Measurements from ENCODE around the gene ZBTB1. TPM values are rescaled to one million over a fixed set of nuclear protein-coding genes. Genes with fewer than 3 reads are reported as not detected.

ZBTB1 gene
- total RNA-seq, 1 experiment from 2014 or later, result 24.7 TPM

DNA sequence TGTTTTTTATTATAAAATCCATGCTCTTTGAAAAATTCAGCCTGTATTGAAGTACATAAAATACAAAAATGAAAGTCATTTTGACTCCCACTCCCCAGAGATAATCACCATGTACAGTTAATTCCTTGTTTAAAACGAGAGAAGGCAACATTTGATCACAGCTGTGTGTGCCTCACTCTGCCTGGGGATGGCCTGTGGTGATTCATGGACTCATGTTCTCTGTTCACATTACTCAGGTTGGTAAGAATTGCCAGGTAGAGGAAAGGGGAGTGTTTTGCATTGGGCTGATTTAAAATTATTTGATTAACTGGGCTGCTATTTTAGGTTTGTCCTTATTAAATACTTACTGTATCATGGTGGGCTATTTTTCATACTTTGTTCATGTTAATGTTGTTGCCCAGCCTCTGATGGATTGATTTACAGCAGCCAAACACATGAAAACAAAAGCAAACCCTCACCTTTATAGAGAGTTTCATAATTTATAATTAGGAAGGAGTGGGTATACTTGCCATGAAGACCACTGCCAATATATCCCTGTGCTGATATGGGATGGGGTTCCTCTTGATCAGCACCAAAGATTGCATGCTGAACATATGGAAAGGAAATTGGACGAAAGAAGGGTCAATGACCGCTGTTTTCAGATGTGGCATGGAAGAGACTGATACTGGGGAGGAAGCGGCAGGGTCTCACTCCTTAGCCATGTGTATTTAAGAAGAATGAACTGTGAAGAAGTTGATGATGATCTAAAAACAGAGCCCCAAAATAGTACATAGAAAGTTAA lies 3.0 kb downstream of the ZBTB1 start:
- Mint-ChIP-seq H3K9me3 (no peaks in the 10 kb centered on the region), H3K36me3 (no peaks in the 10 kb centered on the region), H3K4me3 (peak overlapping the region; percentile 32; the same call in 1 of the 2 replicates), H3K27ac (peak overlapping the region; percentile 47; the same call in 1 of the 2 replicates), H3K4me1 (peaks cover 62% of the 10 kb centered on the region), H3K27me3 (ENCODE audit: low read depth) (no peaks in the 10 kb centered on the region)
- ATAC-seq, result no peak
- ChIA-PET POLR2A (no interaction called here), CTCF (interaction anchor here (2.4 kb wide), 1 partner anchor 129 kb away, joined by 12 read pairs; no protein-coding TSS in a partner anchor)
- no peak for DNase-seq (ENCODE audit: low spot score)
- TF ChIP-seq MXD4 (CRISPR knock-in tag; IDR thresholded peaks at IDR 0.05; ENCODE audit: borderline replicate concordance), result no peak
- TF ChIP-seq, protein P1, sequence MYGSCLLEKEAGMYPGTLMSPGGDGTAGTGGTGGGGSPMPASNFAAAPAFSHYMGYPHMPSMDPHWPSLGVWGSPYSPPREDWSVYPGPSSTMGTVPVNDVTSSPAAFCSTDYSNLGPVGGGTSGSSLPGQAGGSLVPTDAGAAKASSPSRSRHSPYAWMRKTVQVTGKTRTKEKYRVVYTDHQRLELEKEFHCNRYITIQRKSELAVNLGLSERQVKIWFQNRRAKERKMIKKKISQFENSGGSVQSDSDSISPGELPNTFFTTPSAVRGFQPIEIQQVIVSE (CRISPR knock-in tag; IDR thresholded peaks at IDR 0.05; ENCODE audit: borderline replicate concordance), result no peak

GRCh38 chr14:64508215-64508776 lies 3.7 kb downstream of the ZBTB1 start:
- Mint-ChIP-seq H3K4me1 (peaks cover 58% of the 10 kb centered on the region), H3K27me3 (ENCODE audit: low read depth) (no peaks in the 10 kb centered on the region), H3K9me3 (no peaks in the 10 kb centered on the region), H3K36me3 (no peaks in the 10 kb centered on the region), H3K4me3 (no peak overlapping the region), H3K27ac (no peak overlapping the region)
- ChIA-PET CTCF (interaction anchor here (1.4 to 2.4 kb wide), 3 partner anchors 32 to 164 kb away, joined by 5 to 12 read pairs (median 6); partner anchors contain the start of gene HSPA2), POLR2A (no interaction called here)
- ATAC-seq (no peak), DNase-seq (ENCODE audit: low spot score) (no peak)
- TF ChIP-seq ZNF425 (CRISPR knock-in tag; conservative IDR thresholded peaks at IDR 0.05) (no peak), PRDM15 (CRISPR knock-in tag; IDR thresholded peaks at IDR 0.05) (no peak), FOXJ3 (CRISPR knock-in tag; IDR thresholded peaks at IDR 0.05; ENCODE audit: borderline replicate concordance) (no peak), HMGA2 (CRISPR knock-in tag; IDR thresholded peaks at IDR 0.05) (no peak), NFYB (CRISPR knock-in tag; conservative IDR thresholded peaks at IDR 0.05; ENCODE audit: low read depth) (no peak), CREM (CRISPR knock-in tag; IDR thresholded peaks at IDR 0.05) (no peak)
- TF ChIP-seq, protein P2, sequence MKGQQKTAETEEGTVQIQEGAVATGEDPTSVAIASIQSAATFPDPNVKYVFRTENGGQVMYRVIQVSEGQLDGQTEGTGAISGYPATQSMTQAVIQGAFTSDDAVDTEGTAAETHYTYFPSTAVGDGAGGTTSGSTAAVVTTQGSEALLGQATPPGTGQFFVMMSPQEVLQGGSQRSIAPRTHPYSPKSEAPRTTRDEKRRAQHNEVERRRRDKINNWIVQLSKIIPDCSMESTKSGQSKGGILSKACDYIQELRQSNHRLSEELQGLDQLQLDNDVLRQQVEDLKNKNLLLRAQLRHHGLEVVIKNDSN (CRISPR knock-in tag; IDR thresholded peaks at IDR 0.05), result no peak
- TF ChIP-seq, protein P3, sequence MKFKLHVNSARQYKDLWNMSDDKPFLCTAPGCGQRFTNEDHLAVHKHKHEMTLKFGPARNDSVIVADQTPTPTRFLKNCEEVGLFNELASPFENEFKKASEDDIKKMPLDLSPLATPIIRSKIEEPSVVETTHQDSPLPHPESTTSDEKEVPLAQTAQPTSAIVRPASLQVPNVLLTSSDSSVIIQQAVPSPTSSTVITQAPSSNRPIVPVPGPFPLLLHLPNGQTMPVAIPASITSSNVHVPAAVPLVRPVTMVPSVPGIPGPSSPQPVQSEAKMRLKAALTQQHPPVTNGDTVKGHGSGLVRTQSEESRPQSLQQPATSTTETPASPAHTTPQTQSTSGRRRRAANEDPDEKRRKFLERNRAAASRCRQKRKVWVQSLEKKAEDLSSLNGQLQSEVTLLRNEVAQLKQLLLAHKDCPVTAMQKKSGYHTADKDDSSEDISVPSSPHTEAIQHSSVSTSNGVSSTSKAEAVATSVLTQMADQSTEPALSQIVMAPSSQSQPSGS (CRISPR knock-in tag; IDR thresholded peaks at IDR 0.05; ENCODE audit: borderline replicate concordance, low read depth), result no peak
